ENCODE results near the gene OR5AP2. TPM values are rescaled to one million over a fixed set of nuclear protein-coding genes. Genes with fewer than 3 reads are reported as not detected.
"Not testable (repeated sequence)": the region's sequence is repeated elsewhere in the genome, so short reads cannot be mapped to it uniquely, and the experiment has no call there.

Gene OR5AP2
- not detected for polyA plus RNA-seq

DNA sequence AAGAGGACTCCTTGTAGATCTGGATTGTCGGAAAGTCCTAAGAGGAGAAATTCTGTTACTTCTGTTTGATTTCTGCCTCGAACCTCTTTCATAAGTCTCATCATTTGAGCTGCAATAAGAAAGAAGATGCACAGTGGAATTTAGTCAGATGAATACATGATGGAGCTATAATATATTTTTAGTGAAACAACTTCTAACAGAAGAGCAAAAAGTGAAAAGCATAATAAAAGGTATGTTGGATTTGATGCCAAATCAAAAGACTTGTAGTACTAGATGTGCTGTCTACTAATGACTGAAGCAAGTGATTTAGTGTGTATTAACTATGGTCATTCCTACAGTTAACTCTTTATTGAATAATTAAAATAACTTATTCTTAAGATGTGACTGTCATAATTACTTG lies at the start of gene OR5AP2:
Gene OR5AP2, minus strand, starts transcription at position 101 of the 400 bp plus-strand sequence. Its CDS starts 0 bp downstream, at position 101.
- 74 to 83% (median 75%) methylated on average over 2 of the region's 2 CpGs for WGBS, 3 donors
- H3K27ac ChIP-seq (ENCODE audit: low read depth, low read length), result no peak within 1 kb of the TSS

- H3K27ac ChIP-seq (ENCODE audit: low read depth, low read length), result not testable (repeated sequence)
- WGBS, 3 donors, result 78 to 92% (median 88%) methylated on average over 3 of the region's 3 CpGs
Measured at GRCh38 chr11:56691179-56691578, 48.9 kb upstream of the OR5AP2 start.

- 59 to 76% (median 65%) methylated on average over 1 of the region's 1 CpG for WGBS, 3 donors
Measured at GRCh38 chr11:56688554-56689100, 46.4 kb upstream of the OR5AP2 start.

GRCh38 chr11:56670984-56671383 lies 28.7 kb upstream of the OR5AP2 start:
- 75 to 80% (median 79%) methylated on average over 2 of the region's 2 CpGs for WGBS, 3 donors
- no peak overlapping the region for H3K27ac ChIP-seq (ENCODE audit: low read depth, low read length)

More at GRCh38 chr11:56688554-56689100, 46.4 kb upstream of the OR5AP2 start:
- no peak overlapping the region for H3K27ac ChIP-seq (ENCODE audit: low read depth, low read length)

DNA sequence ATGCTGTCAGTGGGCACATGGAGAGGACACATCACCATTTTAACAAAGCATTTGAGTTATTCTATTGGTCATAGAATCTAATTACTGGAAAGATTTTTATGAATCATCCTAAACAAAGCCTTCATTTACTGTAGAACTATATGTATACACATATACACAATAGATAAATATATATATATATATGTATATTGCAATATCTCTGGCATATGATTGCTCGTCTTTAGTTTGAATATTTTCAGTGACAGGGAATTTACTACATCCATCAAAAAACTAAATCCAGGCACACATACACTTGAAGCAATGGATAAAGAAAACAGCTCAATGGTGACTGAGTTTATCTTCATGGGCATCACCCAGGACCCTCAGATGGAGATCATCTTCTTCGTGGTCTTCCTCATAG lies 21.1 kb upstream of the OR5AP2 start, which contains the start of gene OR5AR1:
Gene OR5AR1, plus strand, starts transcription at position 301 of the 400 bp plus-strand sequence. Its CDS starts 0 bp downstream, at position 301.
- H3K27ac ChIP-seq (ENCODE audit: low read depth, low read length), result no peak within 1 kb of the TSS
- WGBS, 3 donors, result 70 to 75% (median 72%) methylated on average over 2 of the region's 2 CpGs

DNA sequence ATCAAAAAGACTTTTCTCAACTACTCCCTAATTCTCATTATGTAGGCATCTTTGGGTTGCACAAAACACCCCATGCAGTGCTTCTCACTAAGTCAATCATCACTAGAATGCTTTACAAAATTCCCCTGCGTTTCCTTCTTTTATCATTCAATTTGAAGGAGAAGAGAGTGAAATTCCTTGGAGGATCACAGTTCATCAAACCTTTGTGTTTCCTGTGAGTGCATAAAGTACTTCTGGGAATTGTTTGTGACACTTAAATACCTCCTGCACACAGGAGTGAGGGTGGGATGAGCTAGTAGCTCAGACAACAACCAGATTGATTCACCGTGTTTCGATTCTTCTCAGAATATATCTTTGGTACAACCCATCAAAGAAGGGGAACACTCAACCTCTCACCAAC lies 17.5 kb upstream of the OR5AP2 start:
- no peak overlapping the region for H3K27ac ChIP-seq (ENCODE audit: low read depth, low read length)
- 13 to 18% (median 18%) methylated on average over 3 of the region's 3 CpGs for WGBS, 3 donors

- 63 to 77% (median 72%) methylated on average over 3 of the region's 3 CpGs for whole genome bisulfite sequencing, 3 donors
Measured at GRCh38 chr11:56637500-56637899, 4.7 kb downstream of the OR5AP2 start.

GRCh38 chr11:56636861-56637260 lies 5.4 kb downstream of the OR5AP2 start:
- no peak overlapping the region for H3K27ac ChIP-seq (ENCODE audit: low read depth, low read length)
- 70 to 78% (median 77%) methylated on average over 2 of the region's 2 CpGs for WGBS, 3 donors

More at GRCh38 chr11:56637500-56637899, 4.7 kb downstream of the OR5AP2 start:
- H3K27ac ChIP-seq (ENCODE audit: low read depth, low read length), result no peak overlapping the region

GRCh38 chr11:56632329-56632728 lies 9.9 kb downstream of the OR5AP2 start:
- H3K27ac ChIP-seq (ENCODE audit: low read depth, low read length), result no peak overlapping the region

GRCh38 chr11:56625946-56626345 lies 16.3 kb downstream of the OR5AP2 start:
- no peak overlapping the region for H3K27ac ChIP-seq (ENCODE audit: low read depth, low read length)
- 45 to 60% (median 49%) methylated on average over 2 of the region's 2 CpGs for WGBS, 3 donors

More at GRCh38 chr11:56632329-56632728, 9.9 kb downstream of the OR5AP2 start:
- 63 to 89% (median 83%) methylated on average over 2 of the region's 2 CpGs for WGBS, 3 donors

GRCh38 chr11:56624661-56625110 lies 17.6 kb downstream of the OR5AP2 start:
- no peak overlapping the region for H3K27ac ChIP-seq (ENCODE audit: low read depth, low read length)
- WGBS, 3 donors, result 3 to 8% (median 5%) methylated on average over 3 of the region's 3 CpGs

- WGBS, 3 donors, result 73 to 89% (median 74%) methylated on average over 1 of the region's 1 CpG
- no peak overlapping the region for H3K27ac ChIP-seq (ENCODE audit: low read depth, low read length)
Measured at GRCh38 chr11:56611174-56611573, 31.1 kb downstream of the OR5AP2 start.

- 88 to 95% (median 90%) methylated on average over 17 to 20 of the region's 20 CpGs for WGBS, 3 donors
- not testable (repeated sequence) for H3K27ac ChIP-seq (ENCODE audit: low read depth, low read length)
Measured at GRCh38 chr11:56592088-56592717, 50.0 kb downstream of the OR5AP2 start.

Other genes starting within 250 kb of the OR5AP2 start
- gene OR5AL1, start 229.7 kb downstream of the OR5AP2 start, polyA plus RNA-seq, result not detected
- not detected for gene OR5M3, start 169.1 kb downstream of the OR5AP2 start, polyA plus RNA-seq
- not detected for gene OR5M8, start 151.1 kb downstream of the OR5AP2 start, polyA plus RNA-seq
- not detected for gene OR5M11, start 99.2 kb downstream of the OR5AP2 start, polyA plus RNA-seq
- not detected for gene OR5M10, start 64.7 kb downstream of the OR5AP2 start, polyA plus RNA-seq
- gene OR5M1, start 27.6 kb downstream of the OR5AP2 start, polyA plus RNA-seq, result not detected
- gene OR5AR1, start 21.2 kb upstream of the OR5AP2 start, polyA plus RNA-seq, result not detected
- not detected for gene OR9G1, start 56.7 kb upstream of the OR5AP2 start, polyA plus RNA-seq
- gene OR9G4, start 106.3 kb upstream of the OR5AP2 start, polyA plus RNA-seq, result not detected

Measured in adipose tissue (tissue), 3 donors.